IMR-90 (cell line): ENCODE results near the gene OSM.

ENCODE experiments used
- CEBPB ChIP-seq: IDR thresholded peaks from 2 replicates; pipeline ENCODE4 v1.6.1; 2012; ENCODE audit warnings: low read depth, low read length, improper control_type of control experiment
- CTCF ChIP-seq: conservative IDR thresholded peaks from 2 replicates; pipeline ENCODE4 v1.5.1; 2012; ENCODE audit warnings: mild to moderate bottlenecking, low read depth, low read length, improper control_type of control experiment
- FOS ChIP-seq: fragments of 150-350 bp; IDR thresholded peaks from 2 replicates; pipeline ENCODE4 v1.6.1; 2016; ENCODE audit warnings: low read depth, low read length
- MAFK ChIP-seq: IDR thresholded peaks from 2 replicates; pipeline ENCODE4 v1.6.1; 2012; ENCODE audit warnings: low read depth, low read length, improper control_type of control experiment
- MAZ ChIP-seq: IDR thresholded peaks from 2 replicates; pipeline ENCODE4 v1.6.1; 2012; ENCODE audit warnings: low read depth, mild to moderate bottlenecking, low read length, improper control_type of control experiment, moderate library complexity, borderline replicate concordance
- MXI1 ChIP-seq: IDR thresholded peaks from 2 replicates; pipeline ENCODE4 v1.6.1; 2012; ENCODE audit warnings: low read depth, mild to moderate bottlenecking, low read length, moderate library complexity, borderline replicate concordance
- POLR2A ChIP-seq: IDR thresholded peaks from 2 replicates; pipeline ENCODE4 v1.6.1; 2012; ENCODE audit warnings: mild to moderate bottlenecking, low read depth, low read length
- RAD21 ChIP-seq: IDR thresholded peaks from 2 replicates; pipeline ENCODE4 v1.6.1; 2012; ENCODE audit warnings: low read length, improper control_type of control experiment
- RFX5 ChIP-seq: IDR thresholded peaks from 2 replicates; pipeline ENCODE4 v1.8.0; 2012; ENCODE audit warnings: low read depth, mild to moderate bottlenecking, low read length, moderate library complexity
- SMC3 ChIP-seq: fragments of 150-350 bp; IDR thresholded peaks from 2 replicates; pipeline ENCODE4 v1.6.1; 2016; ENCODE audit warnings: low read depth, mild to moderate bottlenecking, antibody characterized with exemption, low read length, moderate library complexity
- USF2 ChIP-seq: fragments of 150-350 bp; IDR thresholded peaks from 2 replicates; pipeline ENCODE4 v1.6.1; 2017; ENCODE audit warnings: mild to moderate bottlenecking, antibody characterized with exemption, low read length, low read depth

GRCh38 chr22:30292069-30292970 is 25.7 kb upstream of the OSM start:
- TF ChIP-seq POLR2A (no peak), CTCF (no peak), RFX5 (no peak), MXI1 (no peak), FOS (no peak), MAFK (no peak), USF2 (no peak), SMC3 (no peak), CEBPB (no peak), RAD21 (no peak), MAZ (no peak)
